HCT116 (cell line): ENCODE measurements around the gene IL20RA.

Experiments used
- CBX3 ChIP-seq: IDR thresholded peaks from 2 replicates; pipeline ENCODE4 v1.6.1; 2012; ENCODE audit warnings: low read depth
- YY1 ChIP-seq: IDR thresholded peaks from 2 replicates; pipeline ENCODE4 v1.6.1; 2011; ENCODE audit warnings: low read length, low read depth, moderate library complexity, mild to moderate bottlenecking; ENCODE audit not compliant: insufficient replicate concordance; ENCODE audit errors: extremely low read depth
- ZNF274 ChIP-seq: fragments of 200-500 bp; sonication (Bioruptor generic); IDR thresholded peaks from 2 replicates; pipeline ENCODE4 v1.6.1; 2014; ENCODE audit warnings: mild to moderate bottlenecking, low read depth, low read length, inconsistent platforms
- TF ChIP-seq, protein P1 (sequence below), 3 experiments: fragments of 200-600 bp in 1 of 3; sonication (generic) in 1 of 3; IDR thresholded peaks in 2 of 3; conservative IDR thresholded peaks in 1 of 3; 2 replicates each; pipeline ENCODE4 v1.5.1; 2012 to 2017; ENCODE audit warnings: low read depth in 2 of 3, low read length in 2 of 3, antibody characterized with exemption in 1 of 3, borderline replicate concordance in 1 of 3, control low read depth in 1 of 3, mild to moderate bottlenecking in 1 of 3, mixed read lengths in 1 of 3, mixed run types in 1 of 3, moderate library complexity in 1 of 3; ENCODE audit not compliant: insufficient read depth in 1 of 3
- TF ChIP-seq, protein P2 (sequence below): IDR thresholded peaks from 2 replicates; pipeline ENCODE4 v1.6.1; 2011; ENCODE audit warnings: mild to moderate bottlenecking, low read length, moderate library complexity; ENCODE audit not compliant: insufficient replicate concordance; ENCODE audit errors: extremely low read depth

DNA sequence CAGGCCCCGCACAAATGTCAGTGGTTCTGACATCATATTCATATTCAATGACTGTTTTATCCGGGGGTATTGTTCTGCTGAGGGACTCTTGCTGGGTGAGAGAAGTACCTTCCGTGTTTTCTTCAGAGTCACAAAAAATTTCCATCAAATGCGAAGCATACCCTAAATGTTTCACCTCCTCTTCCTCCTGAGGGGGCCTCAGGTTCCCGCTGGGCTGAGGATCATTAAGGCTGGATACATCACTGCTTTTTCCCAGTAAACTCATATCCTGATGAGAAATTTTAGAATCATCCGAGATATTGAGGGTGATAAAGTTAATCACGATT, 42.8 kb downstream of the IL20RA start:
- TF ChIP-seq, protein P1, sequence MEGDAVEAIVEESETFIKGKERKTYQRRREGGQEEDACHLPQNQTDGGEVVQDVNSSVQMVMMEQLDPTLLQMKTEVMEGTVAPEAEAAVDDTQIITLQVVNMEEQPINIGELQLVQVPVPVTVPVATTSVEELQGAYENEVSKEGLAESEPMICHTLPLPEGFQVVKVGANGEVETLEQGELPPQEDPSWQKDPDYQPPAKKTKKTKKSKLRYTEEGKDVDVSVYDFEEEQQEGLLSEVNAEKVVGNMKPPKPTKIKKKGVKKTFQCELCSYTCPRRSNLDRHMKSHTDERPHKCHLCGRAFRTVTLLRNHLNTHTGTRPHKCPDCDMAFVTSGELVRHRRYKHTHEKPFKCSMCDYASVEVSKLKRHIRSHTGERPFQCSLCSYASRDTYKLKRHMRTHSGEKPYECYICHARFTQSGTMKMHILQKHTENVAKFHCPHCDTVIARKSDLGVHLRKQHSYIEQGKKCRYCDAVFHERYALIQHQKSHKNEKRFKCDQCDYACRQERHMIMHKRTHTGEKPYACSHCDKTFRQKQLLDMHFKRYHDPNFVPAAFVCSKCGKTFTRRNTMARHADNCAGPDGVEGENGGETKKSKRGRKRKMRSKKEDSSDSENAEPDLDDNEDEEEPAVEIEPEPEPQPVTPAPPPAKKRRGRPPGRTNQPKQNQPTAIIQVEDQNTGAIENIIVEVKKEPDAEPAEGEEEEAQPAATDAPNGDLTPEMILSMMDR (IDR thresholded peaks at IDR 0.05 in 2 of 3, conservative IDR thresholded peaks at IDR 0.05 in 1 of 3; ENCODE audit: borderline replicate concordance in 1 of 3, insufficient read depth in 1 of 3, low read depth in 2 of 3, low read length in 2 of 3): no peak
- TF ChIP-seq YY1: no peak
- no peak for TF ChIP-seq ZNF274
- TF ChIP-seq CBX3: no peak
- TF ChIP-seq, protein P2, sequence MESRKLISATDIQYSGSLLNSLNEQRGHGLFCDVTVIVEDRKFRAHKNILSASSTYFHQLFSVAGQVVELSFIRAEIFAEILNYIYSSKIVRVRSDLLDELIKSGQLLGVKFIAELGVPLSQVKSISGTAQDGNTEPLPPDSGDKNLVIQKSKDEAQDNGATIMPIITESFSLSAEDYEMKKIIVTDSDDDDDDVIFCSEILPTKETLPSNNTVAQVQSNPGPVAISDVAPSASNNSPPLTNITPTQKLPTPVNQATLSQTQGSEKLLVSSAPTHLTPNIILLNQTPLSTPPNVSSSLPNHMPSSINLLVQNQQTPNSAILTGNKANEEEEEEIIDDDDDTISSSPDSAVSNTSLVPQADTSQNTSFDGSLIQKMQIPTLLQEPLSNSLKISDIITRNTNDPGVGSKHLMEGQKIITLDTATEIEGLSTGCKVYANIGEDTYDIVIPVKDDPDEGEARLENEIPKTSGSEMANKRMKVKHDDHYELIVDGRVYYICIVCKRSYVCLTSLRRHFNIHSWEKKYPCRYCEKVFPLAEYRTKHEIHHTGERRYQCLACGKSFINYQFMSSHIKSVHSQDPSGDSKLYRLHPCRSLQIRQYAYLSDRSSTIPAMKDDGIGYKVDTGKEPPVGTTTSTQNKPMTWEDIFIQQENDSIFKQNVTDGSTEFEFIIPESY: no peak
